WERI-Rb-1 (cell line): Measurements from ENCODE around the gene ASB11.
"Not testable (repeated sequence)": the region's sequence is repeated elsewhere in the genome, so short reads cannot be mapped to it uniquely, and the experiment has no call there.

Experiments used
- DNase-seq: peaks from one replicate; pipeline ENCODE4 v3.0.0-alpha.2; 2020
- H3K27ac ChIP-seq: fragments of 250-450 bp; sonication (Bioruptor Pico); 2 replicates; pipeline ENCODE4 v1.5.1; 2020; ENCODE audit warnings: mild to moderate bottlenecking, moderate library complexity
- H3K27me3 ChIP-seq: fragments of 250-450 bp; sonication (Bioruptor Pico); 2 replicates; pipeline ENCODE4 v1.5.1; 2021; ENCODE audit warnings: mild to moderate bottlenecking, low read depth, moderate library complexity; ENCODE audit not compliant: insufficient read depth, severe bottlenecking
- H3K36me3 ChIP-seq: fragments of 250-450 bp; sonication (Bioruptor Pico); 2 replicates; pipeline ENCODE4 v1.5.1; 2020; ENCODE audit warnings: mild to moderate bottlenecking, moderate library complexity
- H3K4me3 ChIP-seq: 2 replicates; pipeline ENCODE4 v1.5.1; 2011; ENCODE audit warnings: low read depth, mild to moderate bottlenecking, control low read depth, low read length
- H3K9me3 ChIP-seq: fragments of 250-450 bp; sonication (Bioruptor Pico); 2 replicates; pipeline ENCODE4 v1.5.1; 2021; ENCODE audit warnings: mild to moderate bottlenecking, moderate library complexity; ENCODE audit not compliant: severe bottlenecking
- TF ChIP-seq, protein P1 (sequence below): IDR thresholded peaks from 2 replicates; pipeline ENCODE4 v1.5.1; 2011; ENCODE audit warnings: low read depth, mild to moderate bottlenecking, control low read depth, inconsistent platforms, low read length

Gene ASB11

DNA sequence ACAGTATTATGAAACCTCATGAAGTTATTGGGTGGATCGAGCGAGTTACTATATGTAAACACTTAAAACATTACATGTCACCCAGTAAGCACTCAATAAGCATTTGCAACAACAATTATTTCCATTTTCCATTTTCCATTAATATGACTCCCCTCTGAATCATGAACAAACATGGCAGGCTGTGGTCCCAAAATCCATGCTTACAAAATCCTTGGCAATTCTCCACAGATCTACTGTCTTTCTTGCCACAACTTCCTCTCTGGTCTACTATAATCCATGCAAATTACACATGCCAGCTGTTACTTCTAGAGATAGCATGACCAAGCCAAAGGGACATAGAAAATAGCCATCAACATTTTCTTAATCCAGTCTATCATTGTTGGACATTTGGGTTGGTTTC, 22.0 kb downstream of the ASB11 start:
- Histone ChIP-seq H3K4me3 (no peak overlapping the region), H3K27me3 (peaks cover 27% of the 10 kb centered on the region), H3K27ac (no peak overlapping the region), H3K36me3 (no peaks in the 10 kb centered on the region), H3K9me3 (no peaks in the 10 kb centered on the region)
- no peak for DNase-seq
- TF ChIP-seq, protein P1, sequence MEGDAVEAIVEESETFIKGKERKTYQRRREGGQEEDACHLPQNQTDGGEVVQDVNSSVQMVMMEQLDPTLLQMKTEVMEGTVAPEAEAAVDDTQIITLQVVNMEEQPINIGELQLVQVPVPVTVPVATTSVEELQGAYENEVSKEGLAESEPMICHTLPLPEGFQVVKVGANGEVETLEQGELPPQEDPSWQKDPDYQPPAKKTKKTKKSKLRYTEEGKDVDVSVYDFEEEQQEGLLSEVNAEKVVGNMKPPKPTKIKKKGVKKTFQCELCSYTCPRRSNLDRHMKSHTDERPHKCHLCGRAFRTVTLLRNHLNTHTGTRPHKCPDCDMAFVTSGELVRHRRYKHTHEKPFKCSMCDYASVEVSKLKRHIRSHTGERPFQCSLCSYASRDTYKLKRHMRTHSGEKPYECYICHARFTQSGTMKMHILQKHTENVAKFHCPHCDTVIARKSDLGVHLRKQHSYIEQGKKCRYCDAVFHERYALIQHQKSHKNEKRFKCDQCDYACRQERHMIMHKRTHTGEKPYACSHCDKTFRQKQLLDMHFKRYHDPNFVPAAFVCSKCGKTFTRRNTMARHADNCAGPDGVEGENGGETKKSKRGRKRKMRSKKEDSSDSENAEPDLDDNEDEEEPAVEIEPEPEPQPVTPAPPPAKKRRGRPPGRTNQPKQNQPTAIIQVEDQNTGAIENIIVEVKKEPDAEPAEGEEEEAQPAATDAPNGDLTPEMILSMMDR: no peak

DNA sequence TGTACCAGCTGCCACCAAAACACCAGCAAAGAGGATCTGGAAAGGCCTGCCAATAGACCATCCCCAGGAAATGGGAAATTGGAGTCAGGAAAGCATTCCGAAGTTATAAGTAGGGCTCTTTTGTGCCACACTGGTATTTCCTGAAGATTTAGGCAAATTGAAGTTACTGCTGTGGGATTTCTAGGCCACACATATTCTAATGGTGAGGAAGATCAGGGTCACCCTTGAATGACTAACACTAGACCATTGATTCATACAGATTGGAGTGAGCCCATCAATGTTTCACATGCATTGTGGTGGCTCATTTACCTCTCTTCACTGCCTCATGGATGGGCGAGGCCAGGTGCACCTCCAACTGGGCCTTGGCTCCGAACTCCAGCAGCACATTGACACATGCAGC, 22.6 kb downstream of the ASB11 start:
- no peaks in the 10 kb centered on the region for H3K36me3 ChIP-seq
- no peak overlapping the region for H3K4me3 ChIP-seq
- TF ChIP-seq, protein P1: no peak
- no peak overlapping the region for H3K27ac ChIP-seq
- DNase-seq: no peak
- H3K27me3 ChIP-seq: peaks cover 30% of the 10 kb centered on the region
- no peaks in the 10 kb centered on the region for H3K9me3 ChIP-seq

DNA sequence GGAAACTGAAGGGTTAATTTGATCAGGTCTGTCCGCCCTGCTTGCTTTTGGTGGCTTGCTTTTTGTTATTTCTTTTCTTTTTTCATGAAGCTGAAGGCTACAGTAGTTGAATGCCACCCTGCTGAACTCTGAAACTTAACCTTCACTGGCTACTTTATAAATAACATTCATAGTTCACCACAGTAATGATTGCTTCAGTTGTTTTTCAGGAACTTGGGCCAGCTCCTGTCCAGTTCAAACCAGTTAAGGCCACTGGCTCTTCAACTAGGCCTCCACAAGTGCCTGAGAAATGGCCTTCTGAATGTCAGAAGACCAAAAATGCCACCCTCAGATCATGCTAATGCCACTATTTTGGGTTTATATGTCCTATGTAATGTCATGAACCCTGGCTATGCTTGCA, 37.8 kb downstream of the ASB11 start:
- H3K9me3 ChIP-seq: peaks cover 4% of the 10 kb centered on the region
- TF ChIP-seq, protein P1: no peak
- H3K36me3 ChIP-seq: no peaks in the 10 kb centered on the region
- H3K27me3 ChIP-seq: peaks cover 26% of the 10 kb centered on the region
- H3K4me3 ChIP-seq: no peak overlapping the region
- no peak for DNase-seq
- H3K27ac ChIP-seq: no peak overlapping the region

DNA sequence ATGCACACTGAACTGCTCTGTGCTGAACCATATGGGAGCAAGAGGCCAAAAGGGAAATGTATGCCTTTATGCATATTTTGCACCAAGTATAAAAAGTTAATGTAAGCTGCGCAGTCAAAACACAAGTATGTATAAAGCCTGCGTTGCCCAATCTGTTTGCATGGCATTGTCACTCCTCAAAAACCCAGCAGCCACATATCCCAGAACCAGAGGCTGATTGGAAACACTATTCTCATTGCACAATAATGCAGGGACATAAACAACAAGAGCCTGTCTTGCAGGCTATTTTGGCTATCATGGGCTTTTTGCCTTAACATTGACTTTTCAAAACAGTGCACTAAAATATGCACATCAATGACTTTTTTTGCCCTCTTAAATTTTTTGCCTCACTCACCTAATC, 40.5 kb downstream of the ASB11 start:
- DNase-seq: no peak

GRCh38 chrX:15273275-15273674, 42.2 kb downstream of the ASB11 start:
- DNase-seq, H3K4me3 ChIP-seq, H3K9me3 ChIP-seq, H3K27ac ChIP-seq, H3K36me3 ChIP-seq: not testable (repeated sequence)
- H3K27me3 ChIP-seq: peaks cover 42% of the 10 kb centered on the region

More for the DNA sequence above, 40.5 kb downstream of the ASB11 start:
- no peaks in the 10 kb centered on the region for H3K36me3 ChIP-seq
- peaks cover 4% of the 10 kb centered on the region for H3K9me3 ChIP-seq
- no peak overlapping the region for H3K27ac ChIP-seq
- no peak overlapping the region for H3K4me3 ChIP-seq
- H3K27me3 ChIP-seq: peaks cover 37% of the 10 kb centered on the region
- TF ChIP-seq, protein P1: no peak

DNA sequence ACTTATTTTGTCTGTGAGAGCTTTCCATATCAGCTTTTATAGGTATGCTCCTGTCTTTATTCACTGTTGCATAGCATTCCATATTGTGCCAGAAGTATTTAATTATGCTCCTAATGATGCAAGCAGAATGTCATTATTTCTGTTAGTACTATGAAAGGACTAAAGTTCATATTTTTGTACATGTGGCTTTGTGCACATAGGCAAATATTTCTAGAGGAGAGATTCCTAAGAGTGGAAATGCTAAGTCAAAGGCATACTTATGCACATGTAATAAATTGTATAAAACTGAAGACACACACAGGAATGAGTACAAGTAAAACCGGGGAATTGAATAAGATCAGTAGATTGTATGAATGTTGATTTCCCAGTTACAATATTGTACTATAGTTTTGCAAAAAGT, 43.7 kb downstream of the ASB11 start:
- DNase-seq: no peak
- Histone ChIP-seq H3K27ac (no peak overlapping the region), H3K4me3 (no peak overlapping the region), H3K36me3 (no peaks in the 10 kb centered on the region), H3K27me3 (peaks cover 38% of the 10 kb centered on the region), H3K9me3 (peaks cover 4% of the 10 kb centered on the region)
- TF ChIP-seq, protein P1: no peak
